GM19397 (cell line): Measurements from ENCODE around the gene GPATCH8.
"Not testable (repeated sequence)": the region's sequence is repeated elsewhere in the genome, so short reads cannot be mapped to it uniquely, and the experiment has no call there.

ENCODE experiments used
- ATAC-seq: cut with Tn5 transposase; IDR thresholded peaks from one replicate; pipeline ENCODE4 v1.9.1; 2021; ENCODE audit warnings: mild to moderate bottlenecking, moderate library complexity; ENCODE audit not compliant: unreplicated experiment

The GPATCH8 gene

DNA sequence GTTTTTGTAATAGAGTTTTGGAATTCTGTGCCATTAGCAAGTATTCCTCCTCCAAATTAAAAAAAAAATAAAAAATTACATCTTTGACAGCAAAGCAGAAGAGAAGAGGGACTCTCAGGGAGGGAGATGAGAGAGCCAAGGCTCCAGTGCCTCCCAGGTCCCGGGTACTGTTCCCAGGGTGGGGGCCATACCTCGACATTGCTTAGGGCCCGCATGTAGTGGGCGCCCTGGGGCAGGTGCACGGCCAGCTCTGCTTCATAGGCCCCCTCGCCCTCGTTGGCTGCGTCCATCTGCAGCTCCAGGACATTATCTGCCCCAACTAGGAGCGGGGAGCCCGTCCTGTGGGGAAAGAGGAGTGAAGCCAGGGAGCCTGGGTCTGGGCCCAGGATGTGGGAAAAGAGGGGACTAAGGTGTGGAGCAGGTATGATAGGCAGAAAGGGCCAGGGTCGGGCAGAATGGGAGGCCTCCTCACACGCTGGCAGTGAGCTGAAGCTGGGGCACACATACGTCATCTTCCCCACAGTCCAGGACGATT is 125.0 kb downstream of the GPATCH8 start:
- no peak for ATAC-seq

- no peak for ATAC-seq
Observed at GRCh38 chr17:44376779-44377178, 126.4 kb downstream of the GPATCH8 start.

- no peak for ATAC-seq
Observed at GRCh38 chr17:44376124-44376523, 127.1 kb downstream of the GPATCH8 start.

DNA sequence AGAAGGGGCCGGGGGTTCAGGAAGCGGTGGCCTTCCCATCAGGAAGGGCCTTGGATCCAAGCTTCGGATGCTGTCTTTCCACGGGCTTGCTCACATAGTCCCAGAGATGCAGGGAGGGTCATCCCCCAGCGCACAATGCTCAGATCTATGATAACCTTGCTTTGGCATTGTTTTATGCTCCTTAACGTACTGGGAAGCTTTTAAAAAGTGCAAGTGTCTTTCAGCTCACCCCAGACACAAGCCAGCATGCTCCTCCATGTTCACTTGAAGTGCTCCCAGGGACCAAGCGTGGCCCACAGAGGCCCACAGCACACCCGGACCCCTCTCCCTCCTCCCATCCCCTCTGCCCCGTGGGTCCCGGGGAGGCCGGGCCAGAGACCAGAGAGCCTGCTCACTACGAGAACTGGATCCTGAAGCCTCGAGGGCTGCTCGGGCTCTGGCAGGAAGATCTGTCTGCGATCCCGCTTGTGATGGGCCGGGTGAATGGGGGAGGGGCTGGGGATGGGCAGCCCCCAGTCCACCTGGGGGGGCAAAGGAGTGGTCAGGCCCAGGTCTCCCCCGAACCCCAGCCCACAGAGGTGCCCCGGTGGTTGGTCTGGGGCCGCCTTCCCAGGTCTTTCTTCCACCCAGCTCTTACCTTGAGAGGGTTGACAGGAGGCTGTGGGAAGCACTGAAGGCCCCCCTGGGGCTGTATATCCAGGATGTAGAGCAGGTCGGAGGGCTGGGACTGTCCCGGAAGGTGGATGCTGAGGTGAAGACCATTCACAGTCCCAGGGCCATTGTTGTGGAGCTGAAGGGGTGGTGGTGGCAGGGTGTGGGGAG is 127.8 kb downstream of the GPATCH8 start:
- ATAC-seq, result no peak

- ATAC-seq, result no peak
Observed at GRCh38 chr17:44374306-44375195, 128.7 kb downstream of the GPATCH8 start.

- no peak for ATAC-seq
Observed at GRCh38 chr17:44372036-44372435, 131.2 kb downstream of the GPATCH8 start.

GRCh38 chr17:44369414-44370023 is 133.7 kb downstream of the GPATCH8 start:
- ATAC-seq, result not testable (repeated sequence)

DNA sequence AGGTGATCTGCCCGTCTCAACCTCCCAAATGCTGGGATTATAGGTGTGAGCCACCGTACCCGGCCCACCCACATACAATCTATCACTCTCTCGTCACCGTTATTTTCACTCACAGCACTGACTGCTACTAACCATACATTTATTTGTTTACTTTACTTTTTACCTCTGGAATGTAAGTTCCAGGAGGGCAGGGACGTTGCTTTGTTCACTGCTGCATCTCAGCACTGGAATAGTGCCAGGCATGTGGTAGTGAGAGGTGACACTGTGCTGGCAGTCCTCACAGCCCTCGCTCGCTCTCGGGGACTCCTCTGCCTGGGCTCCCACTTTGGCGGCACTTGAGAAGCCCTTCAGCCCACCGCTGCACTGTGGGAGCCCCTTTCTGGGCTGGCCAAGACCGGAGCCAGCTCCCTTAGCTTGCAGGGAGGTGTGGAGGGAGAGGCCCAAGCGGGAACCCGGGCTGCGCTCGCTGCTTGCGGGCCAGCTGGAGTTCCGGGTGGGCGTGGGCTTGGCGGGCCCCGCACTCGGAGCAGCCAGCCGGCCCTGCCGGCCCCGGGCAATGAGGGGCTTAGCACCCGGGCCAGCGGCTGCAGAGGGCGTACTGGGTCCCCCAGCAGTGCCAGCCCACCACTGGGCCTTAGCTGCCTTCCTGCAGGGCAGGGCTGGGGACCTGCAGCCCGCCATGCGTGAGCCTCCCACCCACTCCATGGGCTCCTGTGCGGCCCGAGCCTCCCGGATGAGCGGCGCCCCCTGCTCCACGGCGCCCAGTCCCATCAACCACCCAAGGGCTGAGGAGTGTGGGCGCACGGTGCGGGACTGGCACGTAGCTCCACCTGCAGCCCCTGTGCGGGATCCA is 134.6 kb downstream of the GPATCH8 start:
- not testable (repeated sequence) for ATAC-seq

GRCh38 chr17:44367231-44367979 is 135.8 kb downstream of the GPATCH8 start:
- ATAC-seq, result no peak

DNA sequence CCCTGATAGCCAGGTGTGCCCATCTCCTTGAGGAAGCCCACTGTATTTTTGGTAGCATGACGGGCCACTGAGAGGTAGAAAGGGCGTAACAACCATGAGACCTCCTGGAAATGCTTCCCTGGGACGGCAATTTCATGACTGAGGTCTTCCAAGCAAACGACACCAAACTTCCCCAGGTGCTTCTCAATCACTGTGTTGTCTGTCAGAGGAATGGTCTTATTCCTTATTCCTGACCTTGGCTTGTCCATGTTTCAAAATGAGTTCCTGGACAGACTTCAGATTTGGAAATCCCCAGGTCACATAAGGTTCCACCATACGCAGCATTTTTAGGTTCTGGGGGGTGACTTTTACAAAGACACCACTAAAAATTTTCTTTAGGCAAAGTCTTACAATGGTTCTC is 138.2 kb downstream of the GPATCH8 start:
- not testable (repeated sequence) for ATAC-seq

GRCh38 chr17:44363613-44364159 is 139.5 kb downstream of the GPATCH8 start, which contains the start of gene FAM171A2:
Gene FAM171A2 (minus strand): TSS chr17:44363853. CDS start chr17:44363714, 139 bp downstream.
- ATAC-seq, result peak; percentile 75

GRCh38 chr17:44362949-44363612 is 140.1 kb downstream of the GPATCH8 start:
- ATAC-seq, result no peak

GRCh38 chr17:44362459-44362948 is 140.7 kb downstream of the GPATCH8 start:
- no peak for ATAC-seq

DNA sequence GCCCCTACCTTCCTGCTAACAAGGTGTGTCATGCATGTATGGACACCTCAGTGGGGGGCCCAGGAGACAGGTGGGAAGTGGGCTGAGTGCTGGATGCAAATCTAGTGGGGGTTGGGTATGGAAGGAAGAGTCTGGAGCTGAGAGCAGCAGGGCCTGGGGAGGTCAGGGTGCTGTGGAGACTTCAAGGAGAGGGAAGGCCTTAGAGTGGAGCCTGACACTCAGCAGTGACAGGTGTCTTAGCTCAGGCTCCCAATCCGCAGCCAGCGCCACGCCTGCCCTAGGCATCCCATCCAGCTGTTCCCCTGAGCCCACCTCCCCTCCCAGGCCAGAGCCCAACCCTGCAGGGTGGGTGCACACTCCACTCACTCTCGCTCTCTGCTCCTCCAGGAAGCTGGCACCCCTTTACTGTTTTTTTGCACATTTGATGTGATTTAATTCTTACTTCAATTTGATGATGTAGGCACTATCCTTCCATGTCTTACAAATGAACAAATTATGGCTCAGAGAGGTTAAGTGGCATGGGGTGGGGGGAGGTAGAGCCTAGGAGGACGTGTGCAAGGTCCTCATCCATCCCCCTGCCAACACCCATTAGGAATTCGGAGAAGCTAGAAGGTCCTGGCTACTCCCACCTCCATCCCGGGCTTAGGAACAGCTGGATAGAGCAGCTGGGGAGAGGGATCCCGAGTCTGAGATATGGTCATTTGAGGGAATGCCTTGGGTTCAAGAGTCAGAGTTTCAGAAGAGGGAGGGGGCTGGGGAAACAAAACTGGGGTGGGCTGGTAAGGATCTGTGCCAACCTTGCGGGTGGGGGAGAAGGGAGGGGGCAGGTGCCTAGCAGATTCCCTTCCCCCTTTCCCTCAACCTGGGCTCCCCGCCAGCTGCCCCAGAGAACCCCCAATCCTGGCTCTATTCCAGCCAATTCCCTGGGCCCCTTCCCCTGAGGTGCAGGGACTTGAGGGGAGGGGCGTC is 141.6 kb downstream of the GPATCH8 start:
- no peak for ATAC-seq

DNA sequence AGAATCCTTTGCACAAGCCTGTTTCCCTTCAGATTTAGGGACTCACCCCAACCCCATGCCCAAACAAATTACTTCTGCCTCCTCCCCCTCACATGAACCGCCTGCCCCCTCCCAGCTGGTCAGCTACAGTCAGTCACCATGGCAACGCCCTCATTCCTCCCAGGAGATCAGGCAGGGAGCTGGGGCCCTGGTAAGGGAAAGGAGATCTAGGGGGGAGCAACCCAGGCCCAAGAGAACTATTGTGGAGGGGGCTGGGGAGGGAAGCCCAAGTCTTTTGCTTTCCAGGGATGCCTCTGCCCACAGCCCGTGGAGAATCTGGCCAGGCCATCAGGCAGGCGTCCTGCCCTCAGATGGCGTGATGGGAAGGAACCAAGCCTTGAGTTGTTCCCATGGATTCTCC is 142.4 kb downstream of the GPATCH8 start:
- no peak for ATAC-seq

DNA sequence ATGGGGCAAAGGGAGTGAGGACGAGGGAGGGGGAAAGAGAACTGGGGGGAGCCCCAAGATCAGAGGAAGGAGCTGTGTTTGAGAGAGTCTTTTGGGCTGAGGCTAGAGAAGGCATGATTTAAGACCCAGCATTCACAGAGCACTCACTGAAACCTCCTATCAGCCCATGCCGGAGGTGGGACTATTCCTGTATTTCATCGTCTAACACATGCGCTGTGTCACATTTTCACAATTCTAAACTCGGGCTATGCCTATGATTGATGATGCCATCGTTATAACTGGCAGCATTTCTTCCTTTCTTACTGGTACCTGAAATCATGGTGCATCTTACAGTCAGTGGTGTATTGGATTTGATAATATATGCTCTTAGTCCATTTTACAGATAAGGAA is 143.1 kb downstream of the GPATCH8 start:
- ATAC-seq, result no peak

DNA sequence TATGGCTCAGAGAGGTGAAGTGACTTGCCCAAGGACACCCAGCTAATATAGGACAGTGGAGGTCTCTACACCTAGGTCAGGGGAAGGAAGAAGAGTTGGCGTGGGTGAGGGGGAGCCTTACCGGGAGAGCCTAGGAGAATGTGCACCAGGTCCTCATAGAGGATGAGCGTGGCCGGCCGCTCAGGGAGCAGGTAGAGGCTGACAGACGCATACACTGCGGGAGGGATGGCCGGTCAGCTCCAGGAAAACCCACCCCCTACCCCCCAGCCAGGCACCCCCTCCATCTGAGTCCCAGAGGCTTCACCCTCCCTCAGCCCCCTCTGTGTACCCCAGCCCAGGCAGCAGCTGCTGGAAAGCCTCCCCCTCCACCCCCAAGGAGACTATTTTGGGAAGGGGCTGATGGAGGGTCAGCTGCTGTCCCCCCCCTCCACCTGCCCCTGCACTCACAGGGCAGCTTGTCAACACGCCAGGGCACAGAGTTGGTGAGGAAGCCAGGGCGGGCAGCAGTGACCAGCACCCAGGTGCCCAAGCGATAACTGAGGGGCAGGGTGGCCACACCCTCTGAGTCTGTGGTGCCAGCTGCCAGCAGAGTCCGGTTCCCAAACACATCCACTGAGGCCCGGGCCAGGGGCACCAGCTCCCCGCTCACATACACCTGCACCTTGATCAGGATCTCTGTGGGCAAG is 143.6 kb downstream of the GPATCH8 start:
- ATAC-seq, result no peak
